ENCODE results near the gene ZNF687. TPM values are rescaled to one million over a fixed set of nuclear protein-coding genes. Genes with fewer than 3 reads are reported as not detected.
A peak's percentile ranks its signal among the peaks of the same experiment; 100 is the strongest.

ZNF687 gene, protein sequence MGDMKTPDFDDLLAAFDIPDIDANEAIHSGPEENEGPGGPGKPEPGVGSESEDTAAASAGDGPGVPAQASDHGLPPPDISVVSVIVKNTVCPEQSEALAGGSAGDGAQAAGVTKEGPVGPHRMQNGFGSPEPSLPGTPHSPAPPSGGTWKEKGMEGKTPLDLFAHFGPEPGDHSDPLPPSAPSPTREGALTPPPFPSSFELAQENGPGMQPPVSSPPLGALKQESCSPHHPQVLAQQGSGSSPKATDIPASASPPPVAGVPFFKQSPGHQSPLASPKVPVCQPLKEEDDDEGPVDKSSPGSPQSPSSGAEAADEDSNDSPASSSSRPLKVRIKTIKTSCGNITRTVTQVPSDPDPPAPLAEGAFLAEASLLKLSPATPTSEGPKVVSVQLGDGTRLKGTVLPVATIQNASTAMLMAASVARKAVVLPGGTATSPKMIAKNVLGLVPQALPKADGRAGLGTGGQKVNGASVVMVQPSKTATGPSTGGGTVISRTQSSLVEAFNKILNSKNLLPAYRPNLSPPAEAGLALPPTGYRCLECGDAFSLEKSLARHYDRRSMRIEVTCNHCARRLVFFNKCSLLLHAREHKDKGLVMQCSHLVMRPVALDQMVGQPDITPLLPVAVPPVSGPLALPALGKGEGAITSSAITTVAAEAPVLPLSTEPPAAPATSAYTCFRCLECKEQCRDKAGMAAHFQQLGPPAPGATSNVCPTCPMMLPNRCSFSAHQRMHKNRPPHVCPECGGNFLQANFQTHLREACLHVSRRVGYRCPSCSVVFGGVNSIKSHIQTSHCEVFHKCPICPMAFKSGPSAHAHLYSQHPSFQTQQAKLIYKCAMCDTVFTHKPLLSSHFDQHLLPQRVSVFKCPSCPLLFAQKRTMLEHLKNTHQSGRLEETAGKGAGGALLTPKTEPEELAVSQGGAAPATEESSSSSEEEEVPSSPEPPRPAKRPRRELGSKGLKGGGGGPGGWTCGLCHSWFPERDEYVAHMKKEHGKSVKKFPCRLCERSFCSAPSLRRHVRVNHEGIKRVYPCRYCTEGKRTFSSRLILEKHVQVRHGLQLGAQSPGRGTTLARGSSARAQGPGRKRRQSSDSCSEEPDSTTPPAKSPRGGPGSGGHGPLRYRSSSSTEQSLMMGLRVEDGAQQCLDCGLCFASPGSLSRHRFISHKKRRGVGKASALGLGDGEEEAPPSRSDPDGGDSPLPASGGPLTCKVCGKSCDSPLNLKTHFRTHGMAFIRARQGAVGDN
- total RNA-seq = 15.9 and 16.5 TPM in 2 replicates

DNA sequence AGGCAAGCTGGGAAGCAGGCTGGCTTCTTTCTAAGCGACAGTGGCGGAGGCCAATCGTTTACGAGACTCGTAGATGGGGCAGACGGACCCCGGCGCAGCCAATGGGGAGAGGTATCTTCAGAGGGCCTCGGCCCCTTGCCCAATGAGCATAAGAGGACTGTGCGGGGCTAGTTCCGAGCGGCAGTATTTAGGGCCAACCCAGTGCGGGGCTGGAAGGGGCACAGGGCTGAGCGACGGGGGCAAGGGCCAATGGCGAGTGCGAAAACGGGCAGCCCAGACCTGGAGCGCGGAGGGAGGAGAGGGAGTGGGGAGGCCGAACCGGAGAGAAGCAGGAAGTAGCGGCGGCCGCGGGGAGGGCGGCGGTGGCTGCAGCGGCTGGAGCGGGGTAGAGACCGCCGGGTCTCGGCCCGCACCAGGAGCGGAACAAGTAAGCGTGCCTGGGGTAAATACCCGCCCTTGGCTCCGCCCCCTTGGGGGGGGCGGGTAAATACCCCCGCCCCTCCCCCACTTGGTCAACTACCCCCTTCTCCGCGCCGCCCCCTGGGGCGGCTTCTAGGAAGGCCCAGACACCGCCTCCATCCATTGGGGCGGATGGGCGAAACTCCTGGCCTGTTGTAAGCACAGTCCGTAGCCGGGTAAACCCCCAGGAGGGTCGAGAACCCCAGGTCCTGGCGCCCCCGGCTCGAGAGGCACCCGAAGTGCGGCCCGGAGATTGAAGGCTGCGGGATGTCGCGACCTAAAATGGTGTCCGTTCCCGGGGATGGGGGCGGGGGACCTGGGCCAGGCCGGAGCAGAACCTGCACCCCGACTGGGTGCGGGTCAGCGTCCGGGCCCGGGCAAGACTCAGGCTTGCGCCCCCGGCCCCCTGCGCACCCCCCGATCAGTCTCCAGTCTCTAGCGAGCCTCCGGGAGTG, at the start of gene ZNF687:
TSS of gene ZNF687 (plus strand) at position 331 of the 914 bp plus-strand sequence. CDS start 3,993 bp downstream, outside the sequence.
- peak; percentile 100 for DNase-seq (ENCODE audit: insufficient read length, low spot score, missing footprints)
- Histone ChIP-seq H3K27me3 (ENCODE audit: insufficient read depth, low read length) (no peaks in the 10 kb centered on the region), H3K36me3 (ENCODE audit: insufficient read depth, low read length) (peaks cover 20% of the 10 kb centered on the region), H3K4me2 (ENCODE audit: insufficient read depth, low read length) (peak within 1 kb of the TSS; percentile 92), H3K27ac (ENCODE audit: low read depth, low read length) (peak within 1 kb of the TSS; percentile 99), H4K20me1 (ENCODE audit: insufficient read depth, low read length) (peaks cover 24% of the 10 kb centered on the region), H3K9me3 (ENCODE audit: low read depth, low read length) (no peaks in the 10 kb centered on the region), H3K4me3 (ENCODE audit: insufficient read depth, low read length) (peak within 1 kb of the TSS; percentile 83), H2AFZ (ENCODE audit: low read length) (peak within 1 kb of the TSS; percentile 95), H3K4me1 (ENCODE audit: insufficient read depth, low read length) (peaks cover 6% of the 10 kb centered on the region), H3K79me2 (ENCODE audit: insufficient read depth, low read length) (peaks cover 37% of the 10 kb centered on the region)
- TF ChIP-seq, protein P1, sequence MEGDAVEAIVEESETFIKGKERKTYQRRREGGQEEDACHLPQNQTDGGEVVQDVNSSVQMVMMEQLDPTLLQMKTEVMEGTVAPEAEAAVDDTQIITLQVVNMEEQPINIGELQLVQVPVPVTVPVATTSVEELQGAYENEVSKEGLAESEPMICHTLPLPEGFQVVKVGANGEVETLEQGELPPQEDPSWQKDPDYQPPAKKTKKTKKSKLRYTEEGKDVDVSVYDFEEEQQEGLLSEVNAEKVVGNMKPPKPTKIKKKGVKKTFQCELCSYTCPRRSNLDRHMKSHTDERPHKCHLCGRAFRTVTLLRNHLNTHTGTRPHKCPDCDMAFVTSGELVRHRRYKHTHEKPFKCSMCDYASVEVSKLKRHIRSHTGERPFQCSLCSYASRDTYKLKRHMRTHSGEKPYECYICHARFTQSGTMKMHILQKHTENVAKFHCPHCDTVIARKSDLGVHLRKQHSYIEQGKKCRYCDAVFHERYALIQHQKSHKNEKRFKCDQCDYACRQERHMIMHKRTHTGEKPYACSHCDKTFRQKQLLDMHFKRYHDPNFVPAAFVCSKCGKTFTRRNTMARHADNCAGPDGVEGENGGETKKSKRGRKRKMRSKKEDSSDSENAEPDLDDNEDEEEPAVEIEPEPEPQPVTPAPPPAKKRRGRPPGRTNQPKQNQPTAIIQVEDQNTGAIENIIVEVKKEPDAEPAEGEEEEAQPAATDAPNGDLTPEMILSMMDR (IDR thresholded peaks at IDR 0.05; ENCODE audit: extremely low read depth, low read depth, low read length) = no peak

DNA sequence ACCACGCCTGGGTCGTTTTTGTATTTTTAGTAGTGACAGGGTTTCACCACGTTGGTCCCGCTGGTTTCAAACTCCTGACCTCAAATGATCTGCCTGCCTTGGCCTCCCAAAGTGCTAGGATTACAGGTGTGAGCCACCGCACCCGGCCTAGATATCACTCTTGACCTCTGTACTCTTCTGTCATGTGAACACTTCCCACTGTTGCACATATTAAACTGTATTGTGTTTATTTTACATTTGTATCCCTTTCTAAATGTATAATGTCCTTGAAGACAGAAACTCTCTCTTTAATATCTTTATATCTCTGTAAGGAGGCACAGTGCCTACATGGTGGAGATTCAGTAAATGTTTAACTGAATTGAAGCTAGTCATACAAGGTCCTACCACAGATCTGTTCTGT, 46.9 kb upstream of the ZNF687 start:
- Histone ChIP-seq H3K4me1 (ENCODE audit: insufficient read depth, low read length) (peaks cover 17% of the 10 kb centered on the region), H4K20me1 (ENCODE audit: insufficient read depth, low read length) (peaks cover 18% of the 10 kb centered on the region), H3K27ac (ENCODE audit: low read depth, low read length) (no peak overlapping the region), H2AFZ (ENCODE audit: low read length) (no peak overlapping the region), H3K9me3 (ENCODE audit: low read depth, low read length) (no peaks in the 10 kb centered on the region), H3K36me3 (ENCODE audit: insufficient read depth, low read length) (peaks cover 92% of the 10 kb centered on the region), H3K4me3 (ENCODE audit: insufficient read depth, low read length) (no peak overlapping the region), H3K27me3 (ENCODE audit: insufficient read depth, low read length) (no peaks in the 10 kb centered on the region), H3K4me2 (ENCODE audit: insufficient read depth, low read length) (no peak overlapping the region), H3K79me2 (ENCODE audit: insufficient read depth, low read length) (peaks cover 46% of the 10 kb centered on the region)
- TF ChIP-seq, protein P1 (IDR thresholded peaks at IDR 0.05; ENCODE audit: extremely low read depth, low read depth, low read length) = no peak
- no peak for DNase-seq (ENCODE audit: insufficient read length, low spot score, missing footprints)

DNA sequence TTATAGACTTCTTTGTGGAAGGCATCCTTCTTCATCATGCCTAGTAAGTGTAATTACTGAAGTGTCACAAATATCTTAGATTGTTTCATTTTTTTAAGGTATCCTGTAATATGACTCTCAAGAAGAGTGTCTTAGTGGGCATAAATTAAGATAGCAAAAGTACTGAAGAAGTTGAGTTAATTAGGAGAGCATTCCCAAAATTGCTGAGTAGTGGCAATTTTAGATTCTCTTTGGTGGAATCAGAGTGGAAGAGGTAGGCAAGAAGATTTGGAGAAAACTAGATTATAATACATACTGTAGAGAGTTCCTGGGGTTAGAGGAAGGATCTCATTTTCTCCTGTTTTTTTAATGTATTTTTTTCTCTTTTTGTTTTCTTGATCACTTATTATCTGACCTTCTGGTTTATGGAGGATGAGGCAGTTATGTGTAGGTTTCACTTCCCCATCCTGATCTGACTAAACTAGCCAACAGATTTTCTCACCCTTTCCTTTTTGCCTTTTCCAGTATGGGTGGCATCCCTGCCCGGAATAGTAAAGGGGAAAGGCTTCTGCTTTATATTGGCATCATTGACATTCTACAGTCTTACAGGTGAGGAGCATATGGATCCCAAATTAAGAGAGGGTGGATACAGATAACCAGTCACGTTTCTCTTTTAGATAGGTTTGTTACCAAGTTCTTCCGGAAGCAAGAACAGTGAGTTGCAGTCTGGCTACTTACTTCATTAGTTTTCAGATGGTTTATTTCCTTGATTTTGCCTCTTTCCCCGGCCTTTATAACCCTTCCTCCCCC, 44.2 kb upstream of the ZNF687 start:
- DNase-seq (ENCODE audit: insufficient read length, low spot score, missing footprints) = no peak
- H3K4me3 ChIP-seq (ENCODE audit: insufficient read depth, low read length) = no peak overlapping the region
- peaks cover 27% of the 10 kb centered on the region for H3K79me2 ChIP-seq (ENCODE audit: insufficient read depth, low read length)
- TF ChIP-seq, protein P1 (IDR thresholded peaks at IDR 0.05; ENCODE audit: extremely low read depth, low read depth, low read length) = no peak
- peak overlapping the region; percentile 35 for H3K4me2 ChIP-seq (ENCODE audit: insufficient read depth, low read length)
- H3K9me3 ChIP-seq (ENCODE audit: low read depth, low read length) = no peaks in the 10 kb centered on the region
- H4K20me1 ChIP-seq (ENCODE audit: insufficient read depth, low read length) = peaks cover 6% of the 10 kb centered on the region
- peak overlapping the region; percentile 42 for H3K27ac ChIP-seq (ENCODE audit: low read depth, low read length)
- H2AFZ ChIP-seq (ENCODE audit: low read length) = no peak overlapping the region
- peaks cover 17% of the 10 kb centered on the region for H3K4me1 ChIP-seq (ENCODE audit: insufficient read depth, low read length)
- no peaks in the 10 kb centered on the region for H3K27me3 ChIP-seq (ENCODE audit: insufficient read depth, low read length)
- peaks cover 91% of the 10 kb centered on the region for H3K36me3 ChIP-seq (ENCODE audit: insufficient read depth, low read length)

Data from osteoblast (primary cell).